WTC11 (cell line): Measurements from ENCODE around the gene PGA5. TPM values are rescaled to one million over a fixed set of nuclear protein-coding genes. Genes with fewer than 3 reads are reported as not detected.

Experiments used
- ATAC-seq: fragments of 200-7000 bp; cut with Tn5 transposase; 2 replicates; pipeline ENCODE4 v1.10.0; 2021; ENCODE audit warnings: mild to moderate bottlenecking, moderate library complexity
- CTCF ChIA-PET: fragments of 300-600 bp; sonication (Branson Sonifier 250); formaldehyde crosslinking; loops from one replicate; lab custom pipeline; 2021; ENCODE audit warnings: antibody characterized with exemption; lab: Charles Lee
- POLR2A ChIA-PET: fragments of 350-600 bp; sonication (Branson Sonifier 250); formaldehyde crosslinking; loops from one replicate; lab custom pipeline; 2021; ENCODE audit warnings: antibody characterized with exemption; lab: Charles Lee
- DNase-seq: peaks from one replicate; pipeline ENCODE4 v3.0.0; 2021; ENCODE audit warnings: low spot score
- H3K27ac Mint-ChIP-seq: 2 replicates; pipeline ENCODE4 v1.8.0; 2021; ENCODE audit warnings: mixed read lengths
- H3K27me3 Mint-ChIP-seq: 2 replicates; pipeline ENCODE4 v1.8.0; 2021; ENCODE audit warnings: low read depth, mild to moderate bottlenecking, moderate library complexity, mixed read lengths
- H3K36me3 Mint-ChIP-seq: 2 replicates; pipeline ENCODE4 v1.8.0; 2021; ENCODE audit warnings: mixed read lengths
- H3K4me1 Mint-ChIP-seq: 2 replicates; pipeline ENCODE4 v1.8.0; 2022; ENCODE audit warnings: mixed read lengths
- H3K4me3 Mint-ChIP-seq: 2 replicates; pipeline ENCODE4 v1.8.0; 2021; ENCODE audit warnings: mild to moderate bottlenecking, moderate library complexity, mixed read lengths
- H3K9me3 Mint-ChIP-seq: 2 replicates; pipeline ENCODE4 v1.8.0; 2021; ENCODE audit warnings: mixed read lengths
- CBFB ChIP-seq: sonication (generic); formaldehyde crosslinking; IDR thresholded peaks from 2 replicates; pipeline ENCODE4 v1.8.1; 2022; ENCODE audit warnings: mild to moderate bottlenecking, low read depth, missing genetic modification reagents
- CREM ChIP-seq: sonication (generic); formaldehyde crosslinking; IDR thresholded peaks from 2 replicates; pipeline ENCODE4 v1.8.1; 2022; ENCODE audit warnings: mild to moderate bottlenecking, missing genetic modification reagents, moderate library complexity
- JUN ChIP-seq: sonication (generic); formaldehyde crosslinking; IDR thresholded peaks from 2 replicates; pipeline ENCODE4 v1.8.0; 2023; ENCODE audit warnings: mild to moderate bottlenecking, missing genetic modification reagents
- SP1 ChIP-seq: sonication (generic); formaldehyde crosslinking; conservative IDR thresholded peaks from 2 replicates; pipeline ENCODE4 v1.8.1; 2022; ENCODE audit warnings: missing genetic modification reagents
- TP53 ChIP-seq: sonication (generic); formaldehyde crosslinking; IDR thresholded peaks from 2 replicates; pipeline ENCODE4 v1.8.1; 2023; ENCODE audit warnings: mild to moderate bottlenecking, missing genetic modification reagents
- ZNF263 ChIP-seq: sonication (generic); formaldehyde crosslinking; IDR thresholded peaks from 2 replicates; pipeline ENCODE4 v1.8.1; 2022; ENCODE audit warnings: low read depth, mild to moderate bottlenecking, moderate library complexity, missing genetic modification reagents
- ZNF396 ChIP-seq: fragments of 250-450 bp; sonication (Bioruptor Pico); IDR thresholded peaks from 2 replicates; pipeline ENCODE4 v1.8.0; 2021; ENCODE audit warnings: mild to moderate bottlenecking, moderate library complexity, borderline replicate concordance
- total RNA-seq: library from RNA; stranded (reverse); gene quantifications from 3 replicates; pipeline ENCODE4 v1.2.3, GENCODE V29; 2021
- TF ChIP-seq, protein P1 (sequence below): sonication (generic); formaldehyde crosslinking; IDR thresholded peaks from 2 replicates; pipeline ENCODE4 v1.8.1; 2022; ENCODE audit warnings: mild to moderate bottlenecking, moderate library complexity, missing genetic modification reagents
- TF ChIP-seq, protein P2 (sequence below): sonication (generic); formaldehyde crosslinking; IDR thresholded peaks from 2 replicates; pipeline ENCODE4 v1.8.0; 2022; ENCODE audit warnings: mild to moderate bottlenecking, missing genetic modification reagents
- TF ChIP-seq, protein P3 (sequence below): sonication (generic); formaldehyde crosslinking; IDR thresholded peaks from 2 replicates; pipeline ENCODE4 v1.8.1; 2022; ENCODE audit warnings: low read depth, missing genetic modification reagents, borderline replicate concordance
- TF ChIP-seq, protein P4 (sequence below): sonication (generic); formaldehyde crosslinking; IDR thresholded peaks from 2 replicates; pipeline ENCODE4 v1.8.0; 2022; ENCODE audit warnings: mild to moderate bottlenecking, missing genetic modification reagents
- TF ChIP-seq, protein P5 (sequence below): sonication (generic); formaldehyde crosslinking; IDR thresholded peaks from 2 replicates; pipeline ENCODE4 v1.8.1; 2023; ENCODE audit warnings: mild to moderate bottlenecking, missing genetic modification reagents, moderate library complexity
- TF ChIP-seq, protein P6 (sequence below): fragments of 200-600 bp; IDR thresholded peaks from 2 replicates; pipeline ENCODE4 v1.8.0; 2022; ENCODE audit warnings: antibody characterized with exemption
- TF ChIP-seq, protein P7 (sequence below): sonication (generic); formaldehyde crosslinking; IDR thresholded peaks from 2 replicates; pipeline ENCODE4 v1.8.0; 2023; ENCODE audit warnings: missing genetic modification reagents, mild to moderate bottlenecking, borderline replicate concordance
- TF ChIP-seq, protein P8 (sequence below): sonication (generic); formaldehyde crosslinking; IDR thresholded peaks from 2 replicates; pipeline ENCODE4 v1.8.1; 2022; ENCODE audit warnings: missing genetic modification reagents, borderline replicate concordance
- TF ChIP-seq, protein P9 (sequence below): sonication (generic); formaldehyde crosslinking; IDR thresholded peaks from 2 replicates; pipeline ENCODE4 v1.8.0; 2023; ENCODE audit warnings: mild to moderate bottlenecking, missing genetic modification reagents

PGA5 gene
- total RNA-seq, 1 experiment from 2014 or later: 0.35 TPM

DNA sequence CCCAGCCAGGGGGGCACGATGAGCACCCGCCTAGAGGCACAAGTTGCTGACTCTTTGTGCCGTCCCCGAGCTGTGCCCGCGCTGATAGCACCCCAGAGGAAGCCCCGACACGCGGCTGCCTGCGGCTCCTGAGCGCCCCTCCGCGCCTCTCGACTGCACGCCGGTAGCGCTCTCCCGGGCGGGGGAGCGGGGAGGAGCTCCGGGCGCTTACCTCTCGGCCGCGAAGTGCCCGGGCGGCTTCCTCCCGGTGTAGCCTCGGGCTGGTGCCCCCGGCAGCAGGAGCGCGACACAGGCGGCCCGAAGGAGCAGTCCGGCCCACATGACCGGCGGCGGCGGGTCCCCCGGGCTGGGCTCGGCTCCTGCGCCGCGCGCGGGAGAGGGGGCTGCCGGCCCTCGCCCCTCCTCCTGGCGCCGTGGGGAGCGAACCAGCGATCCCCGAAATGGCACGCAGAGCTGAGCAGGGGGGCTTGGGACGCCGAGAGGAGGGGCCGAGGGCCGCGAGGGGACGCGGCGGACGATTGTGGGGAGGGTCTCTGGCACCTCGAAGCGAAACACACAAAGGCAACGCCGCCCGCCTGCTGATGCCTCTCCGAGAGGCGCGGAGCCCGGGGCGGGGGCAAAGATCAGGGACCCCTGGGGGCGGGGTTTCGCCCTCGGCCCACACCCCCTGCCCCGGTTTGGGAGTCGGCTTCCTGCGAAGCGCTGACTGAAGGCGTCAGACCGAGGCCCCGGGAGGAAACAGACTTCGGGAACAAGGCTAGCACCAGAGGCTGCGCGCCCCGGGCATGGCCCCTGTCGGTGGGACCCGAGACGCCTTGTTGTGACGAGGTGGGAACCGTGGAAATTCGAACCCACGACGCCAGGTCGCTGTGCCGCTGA lies 54.0 kb downstream of the PGA5 start, which contains the start of gene VWCE:
Gene VWCE (minus strand): TSS at position 600 of the 879 bp plus-strand sequence. CDS start 279 bp downstream, at position 321.
- Mint-ChIP-seq H3K4me1 (peaks cover 26% of the 10 kb centered on the region), H3K27me3 (peaks cover 17% of the 10 kb centered on the region), H3K9me3 (no peaks in the 10 kb centered on the region), H3K36me3 (peaks cover 17% of the 10 kb centered on the region), H3K27ac (no peak within 1 kb of the TSS), H3K4me3 (peak within 1 kb of the TSS; percentile 85)
- DNase-seq: peak; percentile 75
- ChIA-PET CTCF (interaction anchor here (0.7 to 3.2 kb wide), 13 partner anchors 10 to 222 kb away, joined by 3 to 21 read pairs (median 5); partner anchors contain the start of genes CPSF7 and SDHAF2), POLR2A (interaction anchor here (1.5 to 1.7 kb wide), 4 partner anchors 13 to 97 kb away, joined by 6 to 7 read pairs (median 6); partner anchors contain the start of genes CYB561A3 and TMEM216)
- ATAC-seq: peak; percentile 66
- TF ChIP-seq CBFB (CRISPR knock-in tag) (no peak), ZNF263 (CRISPR knock-in tag) (no peak), TP53 (CRISPR knock-in tag) (0 out of 2 replicates have a peak, but pooled peaks have one; percentile 21), SP1 (CRISPR knock-in tag) (peak; percentile 48), CREM (CRISPR knock-in tag) (0 out of 2 replicates have a peak, but pooled peaks have one; percentile 22), ZNF396 (no peak), JUN (0 out of 2 replicates have a peak, but pooled peaks have one; percentile 35)
- TF ChIP-seq, protein P1, sequence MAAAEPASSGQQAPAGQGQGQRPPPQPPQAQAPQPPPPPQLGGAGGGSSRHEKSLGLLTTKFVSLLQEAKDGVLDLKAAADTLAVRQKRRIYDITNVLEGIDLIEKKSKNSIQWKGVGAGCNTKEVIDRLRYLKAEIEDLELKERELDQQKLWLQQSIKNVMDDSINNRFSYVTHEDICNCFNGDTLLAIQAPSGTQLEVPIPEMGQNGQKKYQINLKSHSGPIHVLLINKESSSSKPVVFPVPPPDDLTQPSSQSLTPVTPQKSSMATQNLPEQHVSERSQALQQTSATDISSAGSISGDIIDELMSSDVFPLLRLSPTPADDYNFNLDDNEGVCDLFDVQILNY: no peak
- TF ChIP-seq, protein P2, sequence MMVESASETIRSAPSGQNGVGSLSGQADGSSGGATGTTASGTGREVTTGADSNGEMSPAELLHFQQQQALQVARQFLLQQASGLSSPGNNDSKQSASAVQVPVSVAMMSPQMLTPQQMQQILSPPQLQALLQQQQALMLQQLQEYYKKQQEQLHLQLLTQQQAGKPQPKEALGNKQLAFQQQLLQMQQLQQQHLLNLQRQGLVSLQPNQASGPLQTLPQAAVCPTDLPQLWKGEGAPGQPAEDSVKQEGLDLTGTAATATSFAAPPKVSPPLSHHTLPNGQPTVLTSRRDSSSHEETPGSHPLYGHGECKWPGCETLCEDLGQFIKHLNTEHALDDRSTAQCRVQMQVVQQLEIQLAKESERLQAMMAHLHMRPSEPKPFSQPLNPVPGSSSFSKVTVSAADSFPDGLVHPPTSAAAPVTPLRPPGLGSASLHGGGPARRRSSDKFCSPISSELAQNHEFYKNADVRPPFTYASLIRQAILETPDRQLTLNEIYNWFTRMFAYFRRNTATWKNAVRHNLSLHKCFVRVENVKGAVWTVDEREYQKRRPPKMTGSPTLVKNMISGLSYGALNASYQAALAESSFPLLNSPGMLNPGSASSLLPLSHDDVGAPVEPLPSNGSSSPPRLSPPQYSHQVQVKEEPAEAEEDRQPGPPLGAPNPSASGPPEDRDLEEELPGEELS (CRISPR knock-in tag): no peak
- TF ChIP-seq, protein P3, sequence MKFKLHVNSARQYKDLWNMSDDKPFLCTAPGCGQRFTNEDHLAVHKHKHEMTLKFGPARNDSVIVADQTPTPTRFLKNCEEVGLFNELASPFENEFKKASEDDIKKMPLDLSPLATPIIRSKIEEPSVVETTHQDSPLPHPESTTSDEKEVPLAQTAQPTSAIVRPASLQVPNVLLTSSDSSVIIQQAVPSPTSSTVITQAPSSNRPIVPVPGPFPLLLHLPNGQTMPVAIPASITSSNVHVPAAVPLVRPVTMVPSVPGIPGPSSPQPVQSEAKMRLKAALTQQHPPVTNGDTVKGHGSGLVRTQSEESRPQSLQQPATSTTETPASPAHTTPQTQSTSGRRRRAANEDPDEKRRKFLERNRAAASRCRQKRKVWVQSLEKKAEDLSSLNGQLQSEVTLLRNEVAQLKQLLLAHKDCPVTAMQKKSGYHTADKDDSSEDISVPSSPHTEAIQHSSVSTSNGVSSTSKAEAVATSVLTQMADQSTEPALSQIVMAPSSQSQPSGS (CRISPR knock-in tag): no peak
- TF ChIP-seq, protein P4, sequence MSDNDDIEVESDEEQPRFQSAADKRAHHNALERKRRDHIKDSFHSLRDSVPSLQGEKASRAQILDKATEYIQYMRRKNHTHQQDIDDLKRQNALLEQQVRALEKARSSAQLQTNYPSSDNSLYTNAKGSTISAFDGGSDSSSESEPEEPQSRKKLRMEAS (CRISPR knock-in tag): peak; percentile 74; the same call in 1 of the 2 replicates
- TF ChIP-seq, protein P5, sequence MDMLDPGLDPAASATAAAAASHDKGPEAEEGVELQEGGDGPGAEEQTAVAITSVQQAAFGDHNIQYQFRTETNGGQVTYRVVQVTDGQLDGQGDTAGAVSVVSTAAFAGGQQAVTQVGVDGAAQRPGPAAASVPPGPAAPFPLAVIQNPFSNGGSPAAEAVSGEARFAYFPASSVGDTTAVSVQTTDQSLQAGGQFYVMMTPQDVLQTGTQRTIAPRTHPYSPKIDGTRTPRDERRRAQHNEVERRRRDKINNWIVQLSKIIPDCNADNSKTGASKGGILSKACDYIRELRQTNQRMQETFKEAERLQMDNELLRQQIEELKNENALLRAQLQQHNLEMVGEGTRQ (CRISPR knock-in tag): 0 out of 2 replicates have a peak, but pooled peaks have one; percentile 24
- TF ChIP-seq, protein P6, sequence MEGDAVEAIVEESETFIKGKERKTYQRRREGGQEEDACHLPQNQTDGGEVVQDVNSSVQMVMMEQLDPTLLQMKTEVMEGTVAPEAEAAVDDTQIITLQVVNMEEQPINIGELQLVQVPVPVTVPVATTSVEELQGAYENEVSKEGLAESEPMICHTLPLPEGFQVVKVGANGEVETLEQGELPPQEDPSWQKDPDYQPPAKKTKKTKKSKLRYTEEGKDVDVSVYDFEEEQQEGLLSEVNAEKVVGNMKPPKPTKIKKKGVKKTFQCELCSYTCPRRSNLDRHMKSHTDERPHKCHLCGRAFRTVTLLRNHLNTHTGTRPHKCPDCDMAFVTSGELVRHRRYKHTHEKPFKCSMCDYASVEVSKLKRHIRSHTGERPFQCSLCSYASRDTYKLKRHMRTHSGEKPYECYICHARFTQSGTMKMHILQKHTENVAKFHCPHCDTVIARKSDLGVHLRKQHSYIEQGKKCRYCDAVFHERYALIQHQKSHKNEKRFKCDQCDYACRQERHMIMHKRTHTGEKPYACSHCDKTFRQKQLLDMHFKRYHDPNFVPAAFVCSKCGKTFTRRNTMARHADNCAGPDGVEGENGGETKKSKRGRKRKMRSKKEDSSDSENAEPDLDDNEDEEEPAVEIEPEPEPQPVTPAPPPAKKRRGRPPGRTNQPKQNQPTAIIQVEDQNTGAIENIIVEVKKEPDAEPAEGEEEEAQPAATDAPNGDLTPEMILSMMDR: no peak
- TF ChIP-seq, protein P7, sequence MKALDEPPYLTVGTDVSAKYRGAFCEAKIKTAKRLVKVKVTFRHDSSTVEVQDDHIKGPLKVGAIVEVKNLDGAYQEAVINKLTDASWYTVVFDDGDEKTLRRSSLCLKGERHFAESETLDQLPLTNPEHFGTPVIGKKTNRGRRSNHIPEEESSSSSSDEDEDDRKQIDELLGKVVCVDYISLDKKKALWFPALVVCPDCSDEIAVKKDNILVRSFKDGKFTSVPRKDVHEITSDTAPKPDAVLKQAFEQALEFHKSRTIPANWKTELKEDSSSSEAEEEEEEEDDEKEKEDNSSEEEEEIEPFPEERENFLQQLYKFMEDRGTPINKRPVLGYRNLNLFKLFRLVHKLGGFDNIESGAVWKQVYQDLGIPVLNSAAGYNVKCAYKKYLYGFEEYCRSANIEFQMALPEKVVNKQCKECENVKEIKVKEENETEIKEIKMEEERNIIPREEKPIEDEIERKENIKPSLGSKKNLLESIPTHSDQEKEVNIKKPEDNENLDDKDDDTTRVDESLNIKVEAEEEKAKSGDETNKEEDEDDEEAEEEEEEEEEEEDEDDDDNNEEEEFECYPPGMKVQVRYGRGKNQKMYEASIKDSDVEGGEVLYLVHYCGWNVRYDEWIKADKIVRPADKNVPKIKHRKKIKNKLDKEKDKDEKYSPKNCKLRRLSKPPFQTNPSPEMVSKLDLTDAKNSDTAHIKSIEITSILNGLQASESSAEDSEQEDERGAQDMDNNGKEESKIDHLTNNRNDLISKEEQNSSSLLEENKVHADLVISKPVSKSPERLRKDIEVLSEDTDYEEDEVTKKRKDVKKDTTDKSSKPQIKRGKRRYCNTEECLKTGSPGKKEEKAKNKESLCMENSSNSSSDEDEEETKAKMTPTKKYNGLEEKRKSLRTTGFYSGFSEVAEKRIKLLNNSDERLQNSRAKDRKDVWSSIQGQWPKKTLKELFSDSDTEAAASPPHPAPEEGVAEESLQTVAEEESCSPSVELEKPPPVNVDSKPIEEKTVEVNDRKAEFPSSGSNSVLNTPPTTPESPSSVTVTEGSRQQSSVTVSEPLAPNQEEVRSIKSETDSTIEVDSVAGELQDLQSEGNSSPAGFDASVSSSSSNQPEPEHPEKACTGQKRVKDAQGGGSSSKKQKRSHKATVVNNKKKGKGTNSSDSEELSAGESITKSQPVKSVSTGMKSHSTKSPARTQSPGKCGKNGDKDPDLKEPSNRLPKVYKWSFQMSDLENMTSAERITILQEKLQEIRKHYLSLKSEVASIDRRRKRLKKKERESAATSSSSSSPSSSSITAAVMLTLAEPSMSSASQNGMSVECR (CRISPR knock-in tag): 0 out of 2 replicates have a peak, but pooled peaks have one; percentile 22
- TF ChIP-seq, protein P8, sequence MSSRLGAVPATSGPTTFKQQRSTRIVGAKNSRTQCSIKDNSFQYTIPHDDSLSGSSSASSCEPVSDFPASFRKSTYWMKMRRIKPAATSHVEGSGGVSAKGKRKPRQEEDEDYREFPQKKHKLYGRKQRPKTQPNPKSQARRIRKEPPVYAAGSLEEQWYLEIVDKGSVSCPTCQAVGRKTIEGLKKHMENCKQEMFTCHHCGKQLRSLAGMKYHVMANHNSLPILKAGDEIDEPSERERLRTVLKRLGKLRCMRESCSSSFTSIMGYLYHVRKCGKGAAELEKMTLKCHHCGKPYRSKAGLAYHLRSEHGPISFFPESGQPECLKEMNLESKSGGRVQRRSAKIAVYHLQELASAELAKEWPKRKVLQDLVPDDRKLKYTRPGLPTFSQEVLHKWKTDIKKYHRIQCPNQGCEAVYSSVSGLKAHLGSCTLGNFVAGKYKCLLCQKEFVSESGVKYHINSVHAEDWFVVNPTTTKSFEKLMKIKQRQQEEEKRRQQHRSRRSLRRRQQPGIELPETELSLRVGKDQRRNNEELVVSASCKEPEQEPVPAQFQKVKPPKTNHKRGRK (CRISPR knock-in tag): no peak
- TF ChIP-seq, protein P9, sequence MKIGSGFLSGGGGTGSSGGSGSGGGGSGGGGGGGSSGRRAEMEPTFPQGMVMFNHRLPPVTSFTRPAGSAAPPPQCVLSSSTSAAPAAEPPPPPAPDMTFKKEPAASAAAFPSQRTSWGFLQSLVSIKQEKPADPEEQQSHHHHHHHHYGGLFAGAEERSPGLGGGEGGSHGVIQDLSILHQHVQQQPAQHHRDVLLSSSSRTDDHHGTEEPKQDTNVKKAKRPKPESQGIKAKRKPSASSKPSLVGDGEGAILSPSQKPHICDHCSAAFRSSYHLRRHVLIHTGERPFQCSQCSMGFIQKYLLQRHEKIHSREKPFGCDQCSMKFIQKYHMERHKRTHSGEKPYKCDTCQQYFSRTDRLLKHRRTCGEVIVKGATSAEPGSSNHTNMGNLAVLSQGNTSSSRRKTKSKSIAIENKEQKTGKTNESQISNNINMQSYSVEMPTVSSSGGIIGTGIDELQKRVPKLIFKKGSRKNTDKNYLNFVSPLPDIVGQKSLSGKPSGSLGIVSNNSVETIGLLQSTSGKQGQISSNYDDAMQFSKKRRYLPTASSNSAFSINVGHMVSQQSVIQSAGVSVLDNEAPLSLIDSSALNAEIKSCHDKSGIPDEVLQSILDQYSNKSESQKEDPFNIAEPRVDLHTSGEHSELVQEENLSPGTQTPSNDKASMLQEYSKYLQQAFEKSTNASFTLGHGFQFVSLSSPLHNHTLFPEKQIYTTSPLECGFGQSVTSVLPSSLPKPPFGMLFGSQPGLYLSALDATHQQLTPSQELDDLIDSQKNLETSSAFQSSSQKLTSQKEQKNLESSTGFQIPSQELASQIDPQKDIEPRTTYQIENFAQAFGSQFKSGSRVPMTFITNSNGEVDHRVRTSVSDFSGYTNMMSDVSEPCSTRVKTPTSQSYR (CRISPR knock-in tag): 0 out of 2 replicates have a peak, but pooled peaks have one; percentile 25
